Liver (tissue), 9 donors: Measurements from ENCODE around the gene ZEB1. TPM values are rescaled to one million over a fixed set of nuclear protein-coding genes. Genes with fewer than 3 reads are reported as not detected.

Experiments used
- DNase-seq: peaks from one replicate; pipeline ENCODE4 v3.0.0-alpha.2; 2017; ENCODE audit warnings: low spot score
- H3K27ac ChIP-seq, 2 donors: one replicate each; pipeline ENCODE4 v1.7.0; 2013; ENCODE audit warnings: inconsistent platforms in 2 of 2, low read length in 2 of 2, control low read depth in 1 of 2, low read depth in 1 of 2, mild to moderate bottlenecking in 1 of 2
- H3K27me3 ChIP-seq, 4 donors: one replicate each; pipeline versions ENCODE4 v1.6.1 to v1.7.0; 2013; ENCODE audit warnings: low read length in 3 of 4, inconsistent platforms in 1 of 4, mild to moderate bottlenecking in 1 of 4, moderate library complexity in 1 of 4; ENCODE audit not compliant: control insufficient read depth in 4 of 4, insufficient read depth in 4 of 4
- H3K36me3 ChIP-seq, 4 donors: one replicate each; pipeline versions ENCODE4 v1.6.1 to v1.7.0; 2013; ENCODE audit warnings: low read length in 3 of 4, mild to moderate bottlenecking in 3 of 4, low read depth in 1 of 4, moderate library complexity in 1 of 4; ENCODE audit not compliant: control insufficient read depth in 4 of 4, insufficient read depth in 3 of 4
- H3K4me1 ChIP-seq, 4 donors: one replicate each; pipeline versions ENCODE4 v1.6.1 to v1.7.0; 2013; ENCODE audit warnings: low read length in 3 of 4, mild to moderate bottlenecking in 3 of 4, moderate library complexity in 1 of 4; ENCODE audit not compliant: control insufficient read depth in 4 of 4, insufficient read depth in 4 of 4
- H3K4me3 ChIP-seq, 3 donors: one replicate each; pipeline versions ENCODE4 v1.6.1 to v1.7.0; 2013; ENCODE audit warnings: low read length in 3 of 3, control low read depth in 1 of 3, low read depth in 1 of 3, mild to moderate bottlenecking in 1 of 3
- H3K9ac ChIP-seq, 2 donors: one replicate each; pipeline ENCODE4 v1.7.0; 2013; ENCODE audit warnings: low read length in 2 of 2, mild to moderate bottlenecking in 2 of 2, moderate library complexity in 2 of 2, control low read depth in 1 of 2, low read depth in 1 of 2
- H3K9me3 ChIP-seq, 4 donors: one replicate each; pipeline versions ENCODE4 v1.6.1 to v1.7.0; 2013; ENCODE audit warnings: low read length in 3 of 4; ENCODE audit not compliant: control insufficient read depth in 4 of 4
- EGR1 ChIP-seq, 2 donors: IDR thresholded peaks; 2 replicates each; pipeline ENCODE4 v1.6.1; 2016 to 2018; ENCODE audit warnings: antibody characterized with exemption in 2 of 2, low read depth in 2 of 2
- FOXA1 ChIP-seq: IDR thresholded peaks from 2 replicates; pipeline ENCODE4 v1.6.1; 2016; ENCODE audit warnings: antibody characterized with exemption
- FOXA2 ChIP-seq: IDR thresholded peaks from 2 replicates; pipeline ENCODE4 v1.6.1; 2016; ENCODE audit warnings: antibody characterized with exemption
- GABPA ChIP-seq, 2 donors: IDR thresholded peaks in 1 of 2; conservative IDR thresholded peaks in 1 of 2; 2 replicates each; pipeline ENCODE4 v1.6.1; 2016; ENCODE audit warnings: antibody characterized with exemption in 2 of 2, mild to moderate bottlenecking in 1 of 2, moderate library complexity in 1 of 2
- HNF4A ChIP-seq, 2 donors: conservative IDR thresholded peaks; 2 replicates each; pipeline ENCODE4 v1.6.1; 2016; ENCODE audit warnings: antibody characterized with exemption in 2 of 2, mild to moderate bottlenecking in 2 of 2
- HNF4G ChIP-seq: IDR thresholded peaks from 2 replicates; pipeline ENCODE4 v1.6.1; 2016; ENCODE audit warnings: antibody characterized with exemption
- JUND ChIP-seq, 2 donors: IDR thresholded peaks; 2 replicates each; pipeline ENCODE4 v1.6.1; 2016; ENCODE audit warnings: antibody characterized with exemption in 2 of 2
- NR2F2 ChIP-seq: IDR thresholded peaks from 2 replicates; pipeline ENCODE4 v1.6.1; 2016; ENCODE audit warnings: antibody characterized with exemption
- RAD21 ChIP-seq, 2 donors: IDR thresholded peaks; 2 replicates each; pipeline ENCODE4 v1.6.1; 2016; ENCODE audit warnings: antibody characterized with exemption in 2 of 2, mild to moderate bottlenecking in 2 of 2
- RXRA ChIP-seq, 2 donors: IDR thresholded peaks; 2 replicates each; pipeline ENCODE4 v1.6.1; 2017 to 2018; ENCODE audit warnings: antibody characterized with exemption in 2 of 2, mild to moderate bottlenecking in 1 of 2
- SP1 ChIP-seq: IDR thresholded peaks from 2 replicates; pipeline ENCODE4 v1.6.1; 2018; ENCODE audit warnings: antibody characterized with exemption, mild to moderate bottlenecking
- TAF1 ChIP-seq: conservative IDR thresholded peaks from 2 replicates; pipeline ENCODE4 v1.6.1; 2016; ENCODE audit warnings: antibody characterized with exemption, mild to moderate bottlenecking
- YY1 ChIP-seq: IDR thresholded peaks from 2 replicates; pipeline ENCODE4 v1.6.1; 2016; ENCODE audit warnings: antibody characterized with exemption, mild to moderate bottlenecking
- WGBS: extraction: QIAGEN DNeasy Blood & Tissue Kit; methylation state at CpG from one replicate; pipeline ENCODE4 v1.1.7; 2013; 5-methylcytosine and 5-hydroxymethylcytosine counted together
- polyA plus RNA-seq, 2 donors: library from polyadenylated mRNA; stranded (reverse) in 1 of 2; unstranded in 1 of 2; fragments of 200-250 nt in 1 of 2; fragments of >200 nt in 1 of 2; fragmentation: Nextera tagmentation in 1 of 2; extraction: Ambion mirVana in 1 of 2; gene quantifications; one replicate each; pipeline versions ENCODE4 v1.2.1 to v1.2.3, GENCODE V29; 2013 to 2015
- total RNA-seq, 2 donors: library from RNA; depleted of rRNA; stranded (reverse); fragments of >200 nt; gene quantifications; one replicate each; pipeline ENCODE4 v1.2.3, GENCODE V29; 2014
- TF ChIP-seq, protein P1 (sequence below): IDR thresholded peaks from 2 replicates; pipeline ENCODE4 v1.6.1; 2016; ENCODE audit warnings: antibody characterized with exemption
- TF ChIP-seq, protein P2 (sequence below): IDR thresholded peaks from 2 replicates; pipeline ENCODE4 v1.6.1; 2016; ENCODE audit warnings: antibody characterized with exemption
- TF ChIP-seq, protein P3 (sequence below): fragments of 150-350 bp; IDR thresholded peaks from 2 replicates; pipeline ENCODE4 v1.5.1; 2017; ENCODE audit warnings: improper control_type of control experiment, low read depth, low read length; ENCODE audit not compliant: missing input control
- TF ChIP-seq, protein P4 (sequence below): IDR thresholded peaks from 2 replicates; pipeline ENCODE4 v1.6.1; 2016; ENCODE audit warnings: antibody characterized with exemption
- donor health status: healthy.
- donor health status: healthy.
- donor health status: healthy.
- donor health status: healthy.
- donor health status: healthy.

Gene ZEB1
- total and polyA plus RNA-seq, 4 donors: 3.2 to 19.6 (median 6.5) TPM

DNA sequence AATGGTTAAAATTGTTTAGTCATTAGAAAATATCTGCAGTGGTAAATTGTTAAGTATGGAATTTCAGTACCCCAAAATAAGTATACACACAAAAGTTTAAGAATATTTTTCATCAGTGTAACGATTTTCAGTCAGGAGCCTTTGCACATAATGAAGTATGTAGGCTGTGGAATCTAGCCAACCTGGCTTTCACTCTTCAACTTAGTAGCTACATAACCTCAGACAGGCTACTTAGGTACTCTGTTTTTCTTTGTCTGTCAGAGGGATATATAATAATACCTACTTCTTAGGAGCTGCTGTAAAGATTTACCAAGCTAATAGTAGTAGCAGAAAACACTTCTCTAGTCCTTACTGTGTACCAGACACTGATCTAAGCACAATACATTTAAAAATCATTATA, 137.5 kb downstream of the ZEB1 start:
- H3K27ac ChIP-seq: no peak overlapping the region
- H3K9ac ChIP-seq: no peak overlapping the region
- DNase-seq: no peak
- H3K36me3 ChIP-seq: no peaks in the 10 kb centered on the region
- no peaks in the 10 kb centered on the region for H3K9me3 ChIP-seq
- no peaks in the 10 kb centered on the region for H3K27me3 ChIP-seq
- no peak overlapping the region for H3K4me3 ChIP-seq
- H3K4me1 ChIP-seq: peaks cover 0 to 1% (median 0%) of the 10 kb centered on the region in 4 donors
- TF ChIP-seq, protein P1, sequence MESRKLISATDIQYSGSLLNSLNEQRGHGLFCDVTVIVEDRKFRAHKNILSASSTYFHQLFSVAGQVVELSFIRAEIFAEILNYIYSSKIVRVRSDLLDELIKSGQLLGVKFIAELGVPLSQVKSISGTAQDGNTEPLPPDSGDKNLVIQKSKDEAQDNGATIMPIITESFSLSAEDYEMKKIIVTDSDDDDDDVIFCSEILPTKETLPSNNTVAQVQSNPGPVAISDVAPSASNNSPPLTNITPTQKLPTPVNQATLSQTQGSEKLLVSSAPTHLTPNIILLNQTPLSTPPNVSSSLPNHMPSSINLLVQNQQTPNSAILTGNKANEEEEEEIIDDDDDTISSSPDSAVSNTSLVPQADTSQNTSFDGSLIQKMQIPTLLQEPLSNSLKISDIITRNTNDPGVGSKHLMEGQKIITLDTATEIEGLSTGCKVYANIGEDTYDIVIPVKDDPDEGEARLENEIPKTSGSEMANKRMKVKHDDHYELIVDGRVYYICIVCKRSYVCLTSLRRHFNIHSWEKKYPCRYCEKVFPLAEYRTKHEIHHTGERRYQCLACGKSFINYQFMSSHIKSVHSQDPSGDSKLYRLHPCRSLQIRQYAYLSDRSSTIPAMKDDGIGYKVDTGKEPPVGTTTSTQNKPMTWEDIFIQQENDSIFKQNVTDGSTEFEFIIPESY: no peak
- TF ChIP-seq HNF4G (no peak), FOXA2 (no peak), RXRA (IDR thresholded peaks at IDR 0.05) (no peak), EGR1 (IDR thresholded peaks at IDR 0.05; ENCODE audit: low read depth in 2 of 2) (no peak), YY1 (no peak), HNF4A (conservative IDR thresholded peaks at IDR 0.05) (no peak), GABPA (IDR thresholded peaks at IDR 0.05 in 1 of 2, conservative IDR thresholded peaks at IDR 0.05 in 1 of 2) (no peak), JUND (IDR thresholded peaks at IDR 0.05) (no peak), SP1 (no peak), RAD21 (IDR thresholded peaks at IDR 0.05) (no peak), FOXA1 (no peak), NR2F2 (no peak), TAF1 (no peak)
- TF ChIP-seq, protein P2, sequence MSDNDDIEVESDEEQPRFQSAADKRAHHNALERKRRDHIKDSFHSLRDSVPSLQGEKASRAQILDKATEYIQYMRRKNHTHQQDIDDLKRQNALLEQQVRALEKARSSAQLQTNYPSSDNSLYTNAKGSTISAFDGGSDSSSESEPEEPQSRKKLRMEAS: no peak
- TF ChIP-seq, protein P3, sequence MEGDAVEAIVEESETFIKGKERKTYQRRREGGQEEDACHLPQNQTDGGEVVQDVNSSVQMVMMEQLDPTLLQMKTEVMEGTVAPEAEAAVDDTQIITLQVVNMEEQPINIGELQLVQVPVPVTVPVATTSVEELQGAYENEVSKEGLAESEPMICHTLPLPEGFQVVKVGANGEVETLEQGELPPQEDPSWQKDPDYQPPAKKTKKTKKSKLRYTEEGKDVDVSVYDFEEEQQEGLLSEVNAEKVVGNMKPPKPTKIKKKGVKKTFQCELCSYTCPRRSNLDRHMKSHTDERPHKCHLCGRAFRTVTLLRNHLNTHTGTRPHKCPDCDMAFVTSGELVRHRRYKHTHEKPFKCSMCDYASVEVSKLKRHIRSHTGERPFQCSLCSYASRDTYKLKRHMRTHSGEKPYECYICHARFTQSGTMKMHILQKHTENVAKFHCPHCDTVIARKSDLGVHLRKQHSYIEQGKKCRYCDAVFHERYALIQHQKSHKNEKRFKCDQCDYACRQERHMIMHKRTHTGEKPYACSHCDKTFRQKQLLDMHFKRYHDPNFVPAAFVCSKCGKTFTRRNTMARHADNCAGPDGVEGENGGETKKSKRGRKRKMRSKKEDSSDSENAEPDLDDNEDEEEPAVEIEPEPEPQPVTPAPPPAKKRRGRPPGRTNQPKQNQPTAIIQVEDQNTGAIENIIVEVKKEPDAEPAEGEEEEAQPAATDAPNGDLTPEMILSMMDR: no peak
- TF ChIP-seq, protein P4, sequence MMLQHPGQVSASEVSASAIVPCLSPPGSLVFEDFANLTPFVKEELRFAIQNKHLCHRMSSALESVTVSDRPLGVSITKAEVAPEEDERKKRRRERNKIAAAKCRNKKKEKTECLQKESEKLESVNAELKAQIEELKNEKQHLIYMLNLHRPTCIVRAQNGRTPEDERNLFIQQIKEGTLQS: no peak
- WGBS: 83% methylated on average over 1 of the region's 1 CpG

DNA sequence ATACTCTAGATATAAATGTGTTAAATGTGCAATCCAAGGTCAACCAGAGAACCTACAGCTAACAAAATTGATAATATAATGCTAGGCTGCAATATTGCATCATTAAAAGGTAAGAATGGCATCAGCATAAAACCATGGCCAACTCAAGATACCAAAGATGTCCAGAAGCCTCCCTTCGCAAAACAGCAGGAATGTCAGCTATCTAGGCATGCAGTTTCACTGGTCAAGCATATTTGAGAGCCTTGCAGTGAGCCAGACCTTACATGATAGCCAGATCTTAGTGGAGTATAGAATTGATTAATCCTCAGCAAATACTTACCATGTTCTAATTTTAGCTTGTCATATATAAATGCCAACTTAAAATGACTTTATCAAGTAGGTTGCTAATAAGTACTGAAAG, 138.8 kb downstream of the ZEB1 start:
- 89% methylated on average over 1 of the region's 1 CpG for WGBS
- Histone ChIP-seq H3K4me3 (no peak overlapping the region), H3K27ac (no peak overlapping the region), H3K27me3 (no peaks in the 10 kb centered on the region), H3K4me1 (peaks cover 0 to 1% (median 0%) of the 10 kb centered on the region in 4 donors), H3K36me3 (peaks cover 0 to 2% (median under 1%) of the 10 kb centered on the region in 4 donors), H3K9me3 (no peaks in the 10 kb centered on the region), H3K9ac (no peak overlapping the region)
- TF ChIP-seq FOXA2 (no peak), SP1 (no peak), JUND (IDR thresholded peaks at IDR 0.05) (no peak), FOXA1 (no peak), HNF4G (no peak), RXRA (IDR thresholded peaks at IDR 0.05) (no peak)
- TF ChIP-seq, protein P3: no peak
- TF ChIP-seq, protein P2: no peak
- no peak for DNase-seq
